Colonic mucosa (tissue), 4 donors: ENCODE data around the gene BBS2. TPM values are rescaled to one million over a fixed set of nuclear protein-coding genes. Genes with fewer than 3 reads are reported as not detected.

Source experiments
- DNase-seq: peaks from one replicate; pipeline ENCODE4 v3.0.0-alpha.2; 2020
- H3K27ac ChIP-seq: fragments of 200-600 bp; one replicate; pipeline ENCODE4 v1.8.0; 2021
- H3K27me3 ChIP-seq: fragments of 200-600 bp; one replicate; pipeline ENCODE4 v1.8.0; 2021
- H3K36me3 ChIP-seq: fragments of 200-600 bp; one replicate; pipeline ENCODE4 v1.8.0; 2021
- H3K4me1 ChIP-seq: fragments of 200-600 bp; one replicate; pipeline ENCODE4 v1.8.0; 2021; ENCODE audit warnings: mild to moderate bottlenecking
- H3K4me3 ChIP-seq: fragments of 200-600 bp; one replicate; pipeline ENCODE4 v1.8.0; 2021
- H3K9ac ChIP-seq, 2 donors: one replicate each; pipeline ENCODE4 v1.7.0; 2013; ENCODE audit warnings: control low read depth in 2 of 2, low read depth in 2 of 2, low read length in 2 of 2
- H3K9me3 ChIP-seq: fragments of 200-600 bp; one replicate; pipeline ENCODE4 v1.8.0; 2021
- intact Hi-C: fragments of 100-400 bp; cut with DNase I; formaldehyde crosslinking; loops from one replicate; pipeline ENCODE4 v1.14.1; 2022
- total RNA-seq, 2 donors: library from RNA; stranded (reverse); fragmentation: NEBNext Ultra II Directional in 1 of 2; extraction: Animal tissue kit (Norgen Biotek cat#: 25700) in 1 of 2; gene quantifications; one replicate each; pipeline ENCODE4 v1.2.1, GENCODE V29; 2021
- TF ChIP-seq, protein P1 (sequence below): fragments of 200-600 bp; IDR thresholded peaks from one replicate; pipeline ENCODE4 v1.8.0; 2022; ENCODE audit warnings: antibody characterized with exemption, mild to moderate bottlenecking
- donor health status: healthy.
- donor health status: DM: no; HTN: no; CAD: no.
- donor health status: DM: no; HTN: no; CAD: no.

Gene BBS2
- total RNA-seq, 2 donors from 2014 or later, result 22.5 to 32.1 TPM

- intact Hi-C loops, result loop anchor here (10.0 kb wide), 1 partner anchor 92 kb away; the partner anchor contains the start of gene MT2A
These were observed 6.7 kb downstream of the BBS2 start for GRCh38 chr16:56513091-56513490.

DNA sequence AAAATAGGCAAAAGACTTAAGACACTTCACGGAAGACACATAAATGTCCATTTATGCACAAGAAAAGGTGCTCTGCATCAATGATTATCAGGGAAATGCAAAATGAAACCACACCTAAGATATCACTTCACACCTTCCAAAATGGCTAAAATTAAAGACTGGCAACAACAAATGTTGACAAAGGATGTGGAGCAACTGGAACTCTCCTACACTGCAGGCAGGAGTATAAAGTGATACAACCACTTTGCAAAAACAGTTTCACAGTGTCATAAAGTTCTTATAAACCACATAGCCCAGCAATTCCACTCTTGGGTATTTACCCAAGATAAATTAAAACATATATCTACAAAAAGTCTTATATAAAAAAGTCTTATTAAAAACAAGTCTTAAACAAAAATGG, 7.8 kb downstream of the BBS2 start:
- no peaks in the 10 kb centered on the region for H3K36me3 ChIP-seq
- DNase-seq, result no peak
- intact Hi-C loops, result loop anchor here (10.0 kb wide), 1 partner anchor 93 kb away; the partner anchor contains the start of gene MT2A
- H3K27ac ChIP-seq, result no peak overlapping the region
- no peak overlapping the region for H3K9ac ChIP-seq
- TF ChIP-seq, protein P1, sequence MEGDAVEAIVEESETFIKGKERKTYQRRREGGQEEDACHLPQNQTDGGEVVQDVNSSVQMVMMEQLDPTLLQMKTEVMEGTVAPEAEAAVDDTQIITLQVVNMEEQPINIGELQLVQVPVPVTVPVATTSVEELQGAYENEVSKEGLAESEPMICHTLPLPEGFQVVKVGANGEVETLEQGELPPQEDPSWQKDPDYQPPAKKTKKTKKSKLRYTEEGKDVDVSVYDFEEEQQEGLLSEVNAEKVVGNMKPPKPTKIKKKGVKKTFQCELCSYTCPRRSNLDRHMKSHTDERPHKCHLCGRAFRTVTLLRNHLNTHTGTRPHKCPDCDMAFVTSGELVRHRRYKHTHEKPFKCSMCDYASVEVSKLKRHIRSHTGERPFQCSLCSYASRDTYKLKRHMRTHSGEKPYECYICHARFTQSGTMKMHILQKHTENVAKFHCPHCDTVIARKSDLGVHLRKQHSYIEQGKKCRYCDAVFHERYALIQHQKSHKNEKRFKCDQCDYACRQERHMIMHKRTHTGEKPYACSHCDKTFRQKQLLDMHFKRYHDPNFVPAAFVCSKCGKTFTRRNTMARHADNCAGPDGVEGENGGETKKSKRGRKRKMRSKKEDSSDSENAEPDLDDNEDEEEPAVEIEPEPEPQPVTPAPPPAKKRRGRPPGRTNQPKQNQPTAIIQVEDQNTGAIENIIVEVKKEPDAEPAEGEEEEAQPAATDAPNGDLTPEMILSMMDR, result no peak
- H3K4me1 ChIP-seq, result no peaks in the 10 kb centered on the region
- no peak overlapping the region for H3K4me3 ChIP-seq
- no peaks in the 10 kb centered on the region for H3K27me3 ChIP-seq
- no peaks in the 10 kb centered on the region for H3K9me3 ChIP-seq

More at GRCh38 chr16:56513091-56513490, 6.7 kb downstream of the BBS2 start:
- Histone ChIP-seq H3K4me3 (no peak overlapping the region), H3K9me3 (no peaks in the 10 kb centered on the region), H3K9ac (no peak overlapping the region), H3K4me1 (no peaks in the 10 kb centered on the region), H3K27me3 (no peaks in the 10 kb centered on the region), H3K27ac (no peak overlapping the region), H3K36me3 (no peaks in the 10 kb centered on the region)
- no peak for DNase-seq
- TF ChIP-seq, protein P1, result no peak

- Histone ChIP-seq H3K4me1 (no peaks in the 10 kb centered on the region), H3K4me3 (no peak overlapping the region), H3K9ac (no peak overlapping the region), H3K9me3 (no peaks in the 10 kb centered on the region), H3K27ac (no peak overlapping the region), H3K27me3 (no peaks in the 10 kb centered on the region), H3K36me3 (no peaks in the 10 kb centered on the region)
- no peak for DNase-seq
- intact Hi-C loops, result loop anchor here (10.0 kb wide), 1 partner anchor 94 kb away; the partner anchor contains the start of gene MT2A
- TF ChIP-seq, protein P1, result no peak
These were observed 9.3 kb downstream of the BBS2 start for GRCh38 chr16:56510544-56510943.

- Histone ChIP-seq H3K36me3 (no peaks in the 10 kb centered on the region), H3K4me3 (no peak overlapping the region), H3K4me1 (no peaks in the 10 kb centered on the region), H3K27me3 (no peaks in the 10 kb centered on the region), H3K9me3 (no peaks in the 10 kb centered on the region), H3K9ac (no peak overlapping the region), H3K27ac (no peak overlapping the region)
- intact Hi-C loops, result no loop called here
- DNase-seq, result no peak
- TF ChIP-seq, protein P1, result no peak
These were observed 12.9 kb downstream of the BBS2 start for GRCh38 chr16:56506941-56507340.

- H3K4me3 ChIP-seq, result no peak overlapping the region
- TF ChIP-seq, protein P1, result no peak
- H3K27ac ChIP-seq, result no peak overlapping the region
- H3K27me3 ChIP-seq, result no peaks in the 10 kb centered on the region
- no peak for DNase-seq
- intact Hi-C loops, result no loop called here
- no peaks in the 10 kb centered on the region for H3K4me1 ChIP-seq
- no peak overlapping the region for H3K9ac ChIP-seq
- no peaks in the 10 kb centered on the region for H3K9me3 ChIP-seq
- H3K36me3 ChIP-seq, result peaks cover 4% of the 10 kb centered on the region
These were observed 14.6 kb downstream of the BBS2 start for GRCh38 chr16:56505181-56505580.
